GM19351 (cell line): Measurements from ENCODE around the gene SCGB1C1.
"Not testable (repeated sequence)": the region's sequence is repeated elsewhere in the genome, so short reads cannot be mapped to it uniquely, and the experiment has no call there.

ENCODE experiments used
- ATAC-seq: cut with Tn5 transposase; IDR thresholded peaks from one replicate; pipeline ENCODE4 v1.9.1; 2021; ENCODE audit warnings: mild to moderate bottlenecking, moderate library complexity; ENCODE audit not compliant: unreplicated experiment

Gene SCGB1C1

GRCh38 chr11:216081-216974 is 23.4 kb downstream of the SCGB1C1 start:
- ATAC-seq = no peak

- no peak for ATAC-seq
Observed at GRCh38 chr11:217704-218103, 24.8 kb downstream of the SCGB1C1 start.

GRCh38 chr11:218815-219593 is 26.1 kb downstream of the SCGB1C1 start:
- ATAC-seq = no peak

- ATAC-seq = not testable (repeated sequence)
Observed at GRCh38 chr11:220641-221215, 27.9 kb downstream of the SCGB1C1 start.

- no peak for ATAC-seq
Observed at GRCh38 chr11:221539-221938, 28.7 kb downstream of the SCGB1C1 start.

- no peak for ATAC-seq
Observed at GRCh38 chr11:221998-222789, 29.3 kb downstream of the SCGB1C1 start.

- no peak for ATAC-seq
Observed at GRCh38 chr11:223026-223789, 30.3 kb downstream of the SCGB1C1 start.

- ATAC-seq = no peak
Observed at GRCh38 chr11:223884-224283, 31.0 kb downstream of the SCGB1C1 start.

- no peak for ATAC-seq
Observed at GRCh38 chr11:224424-224823, 31.5 kb downstream of the SCGB1C1 start.

GRCh38 chr11:225734-226453 is 33.0 kb downstream of the SCGB1C1 start:
- ATAC-seq = no peak

GRCh38 chr11:227824-228379 is 35.0 kb downstream of the SCGB1C1 start:
- ATAC-seq = no peak

GRCh38 chr11:230431-230830 is 37.6 kb downstream of the SCGB1C1 start:
- ATAC-seq = no peak

GRCh38 chr11:232783-233565 is 40.1 kb downstream of the SCGB1C1 start:
- no peak for ATAC-seq

- ATAC-seq = no peak
Observed at GRCh38 chr11:235180-235579, 42.3 kb downstream of the SCGB1C1 start.

- ATAC-seq = peak; percentile 17
Observed at GRCh38 chr11:235609-235996, 42.7 kb downstream of the SCGB1C1 start.

- peak; percentile 78 for ATAC-seq
Observed at GRCh38 chr11:235997-236773, 43.3 kb downstream of the SCGB1C1 start, which contains the start of gene SIRT3. SIRT3 (minus strand) TSS chr11:236342; CDS start chr11:236328, 14 bp downstream.
